SK-N-DZ (cell line): ENCODE data around the gene ZNF283. TPM values are rescaled to one million over a fixed set of nuclear protein-coding genes. Genes with fewer than 3 reads are reported as not detected.

Source experiments
- DNase-seq: peaks from one replicate; pipeline ENCODE4 v3.0.0-alpha.2; 2015; ENCODE audit warnings: low spot score
- polyA plus RNA-seq, 2 experiments: library from polyadenylated mRNA; depleted of rRNA; stranded (reverse); fragments of >200 nt; gene quantifications; 2 replicates each; pipeline ENCODE4 v1.2.3, GENCODE V29; 2014

ZNF283 gene
- 5.8 and 9.5 TPM in 2 replicates for polyA plus RNA-seq (2014; cell fraction: cytosol; rRNA removed)
- polyA plus RNA-seq (2014; cell fraction: nucleus; rRNA removed) = 8.6 and 15.1 TPM in 2 replicates

DNA sequence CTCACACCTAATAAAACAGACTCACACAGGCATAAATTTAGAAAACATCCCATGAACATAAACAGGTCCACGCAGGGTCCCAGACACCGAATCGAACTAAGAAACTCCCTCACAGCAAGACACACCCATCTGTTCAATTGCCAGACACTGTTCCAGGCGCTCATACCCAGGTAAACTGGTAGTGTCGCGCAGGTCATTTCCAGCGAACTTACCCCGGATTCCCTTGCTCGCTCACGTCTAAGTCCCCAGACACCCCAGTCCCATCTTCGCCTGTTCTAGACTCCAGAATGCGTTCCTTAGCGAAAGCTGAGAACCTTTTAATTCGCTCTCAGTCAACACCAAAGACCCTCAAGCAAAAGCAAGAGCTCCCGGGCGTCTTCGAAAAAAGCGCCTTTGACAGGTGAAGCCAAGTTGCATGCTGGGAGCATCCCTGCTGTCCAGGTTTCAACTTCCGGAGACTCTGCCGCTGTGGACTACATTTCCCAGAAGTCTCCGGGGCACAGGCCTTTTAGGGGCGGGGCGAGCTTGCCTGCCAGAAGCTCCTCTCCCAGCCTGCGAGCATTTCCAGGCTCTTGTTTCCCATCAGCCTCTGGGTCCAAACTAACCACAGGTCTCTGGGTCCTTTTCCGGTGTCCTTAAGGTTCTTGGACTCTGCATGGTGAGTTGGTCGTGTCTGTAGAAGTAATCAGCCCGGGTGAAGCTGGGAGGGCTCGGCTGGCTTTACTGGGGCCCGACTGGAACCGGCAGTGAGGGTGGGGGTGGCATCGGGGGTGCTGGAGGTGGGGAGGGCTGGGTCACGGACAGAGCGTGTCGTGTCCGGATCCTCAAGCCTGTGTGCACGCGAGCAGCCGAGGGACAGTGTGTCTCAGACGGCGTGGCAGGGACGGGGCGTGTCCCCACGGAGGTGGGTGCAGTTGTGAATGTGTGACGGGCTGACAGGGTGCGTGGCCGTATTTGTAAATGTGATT is at the start of gene ZNF283:
Gene ZNF283, plus strand, starts transcription at position 535 of the 968 bp plus-strand sequence. CDS start 6,184 bp downstream, outside the sequence.
- peak; percentile 92 for DNase-seq

GRCh38 chr19:43778651-43779050 is 48.5 kb upstream of the ZNF283 start:
- no peak for DNase-seq

GRCh38 chr19:43779147-43779819 is 47.8 kb upstream of the ZNF283 start:
- no peak for DNase-seq

- no peak for DNase-seq
These were observed 47.3 kb upstream of the ZNF283 start for GRCh38 chr19:43779820-43780219.

- no peak for DNase-seq
These were observed 46.2 kb upstream of the ZNF283 start, which contains the start of gene KCNN4 for GRCh38 chr19:43780706-43781525. Gene KCNN4, minus strand, starts transcription at chr19:43780973. Its CDS starts 112 bp downstream, at chr19:43780861.

GRCh38 chr19:43781630-43782310 is 45.4 kb upstream of the ZNF283 start:
- no peak for DNase-seq

DNA sequence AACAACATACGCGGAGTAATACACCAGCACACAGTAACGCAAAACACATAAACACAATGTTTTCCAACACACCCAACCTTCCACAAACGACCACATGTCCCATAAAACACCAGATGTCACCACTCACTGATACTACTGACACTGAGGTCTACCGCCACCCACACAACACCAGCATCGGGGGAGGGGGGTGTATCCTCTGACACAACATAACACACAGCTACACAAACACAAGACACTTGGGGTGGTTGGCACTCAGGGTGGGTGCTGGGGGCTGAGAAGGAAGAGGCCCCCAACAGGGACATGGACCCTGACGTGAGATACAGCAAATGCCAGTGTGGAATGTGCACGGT is 44.8 kb upstream of the ZNF283 start:
- DNase-seq = no peak

- DNase-seq = no peak
These were observed 44.4 kb upstream of the ZNF283 start for GRCh38 chr19:43782689-43783231.

GRCh38 chr19:43783636-43784035 is 43.5 kb upstream of the ZNF283 start:
- DNase-seq = no peak

GRCh38 chr19:43784241-43784980 is 42.7 kb upstream of the ZNF283 start:
- no peak for DNase-seq

GRCh38 chr19:43784981-43785808 is 41.9 kb upstream of the ZNF283 start:
- DNase-seq = peak; percentile 75

GRCh38 chr19:43786665-43787064 is 40.5 kb upstream of the ZNF283 start:
- DNase-seq = no peak

DNA sequence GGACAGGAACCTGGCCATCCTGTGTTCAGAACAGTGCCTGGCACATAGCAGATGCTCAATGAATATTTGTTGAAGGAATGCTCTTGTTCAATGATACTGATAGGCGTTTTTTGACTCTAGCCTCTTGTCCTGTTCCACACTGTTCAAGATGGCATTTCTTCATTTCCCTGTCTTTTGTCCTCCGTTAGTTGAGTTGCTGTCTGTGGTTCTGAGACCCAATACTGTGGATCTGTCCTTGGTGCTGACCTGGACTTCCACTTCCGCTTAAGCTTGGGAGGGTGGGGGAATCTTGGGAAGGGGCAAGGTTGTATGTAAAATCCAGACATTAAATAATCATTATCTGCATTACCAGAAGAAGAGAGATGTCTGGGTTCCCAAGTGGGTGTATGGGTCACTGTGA is 38.1 kb upstream of the ZNF283 start:
- DNase-seq = no peak

DNA sequence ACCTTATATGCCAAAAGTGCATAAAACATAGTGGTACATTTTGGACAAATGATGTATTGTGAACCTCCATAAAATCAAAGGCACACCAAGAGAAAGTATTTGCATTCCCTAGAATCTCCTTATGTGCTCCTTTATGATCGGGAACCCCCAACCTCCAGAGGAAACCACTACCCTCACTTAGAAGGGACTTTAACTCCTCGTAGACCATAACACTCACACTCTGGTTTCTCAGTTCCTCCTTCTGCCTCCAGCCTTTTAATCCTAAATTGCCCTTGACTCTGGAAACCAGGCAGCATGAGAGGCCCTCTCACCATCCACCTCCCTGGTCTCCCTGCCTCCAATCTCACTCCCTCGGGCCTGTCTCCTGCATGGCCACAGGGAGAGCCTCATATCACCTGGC is 36.5 kb upstream of the ZNF283 start:
- DNase-seq = no peak

- DNase-seq = no peak
These were observed 30.0 kb upstream of the ZNF283 start for GRCh38 chr19:43797118-43797517.

DNA sequence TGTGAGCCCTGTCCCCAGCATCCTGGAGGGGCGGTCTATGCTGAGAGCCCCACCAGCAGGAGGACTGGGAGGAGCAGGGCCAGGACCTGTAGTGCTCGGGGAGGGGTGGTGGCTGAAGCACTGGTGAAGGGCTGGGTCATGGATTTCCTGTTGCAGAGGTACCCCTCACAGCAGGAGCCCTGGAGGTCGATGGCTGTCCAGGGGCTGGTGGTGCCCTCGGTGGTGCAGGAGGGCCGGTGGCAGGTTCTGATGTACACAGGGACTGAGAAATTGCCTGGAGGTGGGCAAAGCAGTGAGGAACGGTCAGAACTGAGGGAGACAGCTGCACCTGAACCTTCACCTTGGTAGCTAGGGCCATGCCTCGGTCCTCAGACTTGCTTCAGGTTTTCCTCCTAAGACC is 29.6 kb upstream of the ZNF283 start:
- DNase-seq = no peak

- DNase-seq = no peak
These were observed 29.0 kb upstream of the ZNF283 start for GRCh38 chr19:43798026-43798545.

DNA sequence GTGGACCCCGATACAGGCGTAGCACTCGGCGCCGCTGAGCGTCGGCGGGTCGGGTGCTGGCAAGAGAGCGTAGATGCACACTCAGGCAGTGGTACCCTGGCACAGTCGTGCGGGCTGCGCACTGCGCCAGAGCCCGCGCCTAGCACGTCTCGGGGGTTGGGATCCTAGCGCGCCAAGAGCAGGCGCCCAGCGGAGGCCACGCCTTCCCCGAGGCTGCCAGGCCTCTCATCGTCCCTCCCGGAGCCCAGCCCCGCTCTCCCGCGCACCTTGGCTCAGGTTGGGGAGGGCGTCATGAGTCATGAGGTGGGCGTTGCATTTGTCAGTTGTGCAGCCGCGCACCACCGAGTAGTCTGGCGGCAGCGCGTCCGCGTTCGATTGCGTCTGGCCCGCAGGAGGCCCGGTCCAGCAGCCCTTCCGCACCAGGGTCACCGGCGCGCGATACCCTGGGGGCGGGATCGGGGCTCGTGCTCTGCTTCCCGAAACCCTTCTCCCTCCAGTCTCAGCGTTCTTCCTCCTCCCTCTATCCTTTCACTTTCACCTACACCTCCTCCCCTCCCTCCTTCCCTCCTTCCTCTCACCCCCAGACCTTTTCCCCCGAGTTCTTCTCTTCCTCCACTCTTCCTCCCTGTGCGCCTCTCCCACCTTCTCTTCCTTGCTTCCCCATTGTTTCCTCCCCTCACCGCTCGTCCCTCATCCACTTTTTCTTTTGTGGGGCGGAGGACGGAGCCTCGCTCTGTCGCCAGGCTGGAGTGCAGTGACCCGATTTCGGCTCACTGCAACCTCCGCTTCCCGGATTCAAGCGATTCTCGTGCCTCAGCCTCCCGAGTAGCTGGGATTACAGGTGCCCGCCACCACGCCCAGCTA is 28.3 kb upstream of the ZNF283 start:
- DNase-seq = no peak
